GM21619 (cell line): Measurements from ENCODE around the gene ADAM19.

ENCODE experiments used
- ATAC-seq: cut with Tn5 transposase; IDR thresholded peaks from one replicate; pipeline ENCODE4 v1.9.1; 2021; ENCODE audit not compliant: unreplicated experiment

The ADAM19 gene

DNA sequence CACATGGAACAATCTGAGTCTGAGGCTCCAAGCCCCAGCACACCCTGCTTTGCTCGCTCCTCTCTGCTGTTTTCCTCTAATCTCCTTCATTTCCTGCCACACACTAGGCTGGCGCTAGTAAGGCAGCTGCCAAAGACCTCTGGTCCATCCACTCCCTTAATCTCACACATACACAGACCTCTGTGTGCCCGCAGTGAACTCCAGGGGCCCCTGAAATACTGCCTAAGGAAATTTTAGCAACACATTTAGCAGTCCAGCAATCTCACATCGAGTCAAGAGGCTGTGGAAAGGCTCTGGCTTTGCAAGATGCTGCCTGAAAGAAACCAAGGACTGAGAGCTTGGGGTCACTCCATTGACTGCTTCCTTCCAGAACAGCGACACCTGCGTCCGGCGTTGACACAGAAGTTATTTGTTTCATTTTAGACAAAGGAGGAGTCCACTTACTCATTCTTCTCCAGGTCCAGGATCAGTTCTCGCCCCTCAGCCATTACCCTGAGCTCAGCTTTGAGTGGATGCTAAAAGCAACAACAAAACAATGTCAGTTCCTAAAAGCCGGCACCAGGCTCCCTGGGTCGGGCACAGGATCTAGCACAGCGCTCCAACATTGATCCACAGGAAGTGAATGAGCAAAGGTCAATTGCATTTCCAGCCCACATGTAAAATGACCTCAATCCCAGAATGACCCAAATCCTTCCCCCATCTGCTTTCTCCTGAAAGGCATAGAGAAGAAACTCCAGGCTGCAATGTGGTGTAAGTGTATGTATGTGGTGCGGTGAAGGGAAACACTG lies 11.5 kb downstream of the ADAM19 start:
- no peak for ATAC-seq

DNA sequence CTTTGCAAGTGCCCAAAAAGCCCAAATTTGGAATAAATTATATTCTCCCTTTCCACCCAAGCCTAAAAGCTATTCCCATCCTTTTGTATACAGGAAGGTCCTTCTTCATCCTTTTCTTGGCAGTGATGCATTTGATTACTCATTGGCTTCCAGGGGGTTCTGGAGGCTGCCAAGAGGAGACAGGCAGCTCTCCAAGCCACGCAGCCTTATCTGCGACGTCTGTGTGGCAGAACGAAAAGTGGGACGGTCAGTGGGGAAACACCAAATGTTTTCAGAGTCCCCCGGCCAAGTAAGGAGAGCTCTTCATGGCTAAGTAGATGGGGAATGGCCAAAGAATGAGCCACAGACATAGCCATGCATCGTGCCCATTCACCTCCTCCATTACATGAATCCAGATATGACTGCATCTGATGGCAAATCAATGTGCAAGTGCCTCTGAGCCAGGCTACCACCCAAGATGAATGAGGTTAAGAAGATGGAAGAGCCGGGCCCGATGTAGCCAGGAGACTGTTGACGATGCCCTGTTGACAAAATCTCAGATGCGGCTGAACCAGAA lies 12.1 kb downstream of the ADAM19 start:
- no peak for ATAC-seq

DNA sequence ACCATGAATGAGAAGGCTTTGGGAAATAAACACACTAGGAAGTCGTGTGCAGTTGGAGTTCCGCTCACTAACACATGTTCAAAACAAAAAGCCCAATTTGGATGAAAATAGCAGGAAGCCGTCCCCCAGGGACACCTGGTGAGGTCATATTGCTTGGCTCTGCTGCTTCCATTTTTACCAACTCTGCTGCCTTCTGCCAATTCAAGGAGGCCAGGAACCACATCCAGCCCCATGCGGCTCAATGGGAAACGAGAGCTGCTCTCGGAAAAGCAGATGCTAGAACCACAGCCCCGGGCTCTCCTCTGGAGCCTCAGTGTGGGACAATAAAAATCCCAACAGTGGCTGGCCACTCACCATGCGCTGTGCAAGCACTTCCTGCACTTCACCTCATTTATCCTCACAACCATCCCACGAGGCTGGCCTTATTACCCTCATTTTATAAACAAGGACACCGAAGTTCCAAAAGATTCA lies 13.4 kb downstream of the ADAM19 start:
- ATAC-seq: no peak

DNA sequence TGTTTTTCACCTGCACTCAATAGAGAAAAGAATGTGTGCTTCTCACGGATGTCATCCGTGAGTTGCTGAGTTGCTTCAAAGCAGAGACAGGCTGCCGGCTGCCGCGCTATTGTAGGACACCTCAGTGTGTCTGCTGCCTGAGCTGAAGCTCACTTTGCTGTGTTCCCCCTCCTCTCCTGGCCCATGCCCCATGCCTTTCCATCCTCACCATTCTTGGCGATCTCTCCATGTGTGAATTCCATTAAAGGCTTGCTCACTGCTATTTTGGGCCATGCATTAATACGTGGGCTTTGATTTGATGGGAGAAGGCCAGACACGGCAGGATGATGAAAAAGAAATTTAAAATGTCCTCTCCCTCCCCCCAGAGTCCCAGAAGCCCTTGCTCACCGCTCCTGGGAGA lies 14.5 kb downstream of the ADAM19 start:
- ATAC-seq: no peak

DNA sequence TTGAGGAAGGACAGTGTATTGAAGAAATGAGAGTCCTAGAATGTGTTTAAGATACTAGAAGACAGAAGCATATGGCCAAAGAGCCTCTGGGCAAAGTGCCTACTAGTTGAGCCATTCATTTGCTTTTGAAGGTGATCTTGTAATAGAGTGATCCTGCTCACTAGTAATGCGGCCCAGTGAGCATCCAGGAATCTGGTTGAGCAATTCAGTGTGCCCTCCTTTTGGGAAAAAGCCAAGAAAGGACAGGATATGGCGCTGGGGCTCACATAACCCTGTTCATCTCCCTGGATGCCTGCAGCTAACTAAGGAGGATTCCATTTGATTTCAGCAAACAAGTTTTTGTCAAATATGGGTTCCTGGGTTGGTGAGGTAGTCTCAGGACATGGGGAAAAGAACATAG lies 16.3 kb downstream of the ADAM19 start:
- ATAC-seq: no peak

DNA sequence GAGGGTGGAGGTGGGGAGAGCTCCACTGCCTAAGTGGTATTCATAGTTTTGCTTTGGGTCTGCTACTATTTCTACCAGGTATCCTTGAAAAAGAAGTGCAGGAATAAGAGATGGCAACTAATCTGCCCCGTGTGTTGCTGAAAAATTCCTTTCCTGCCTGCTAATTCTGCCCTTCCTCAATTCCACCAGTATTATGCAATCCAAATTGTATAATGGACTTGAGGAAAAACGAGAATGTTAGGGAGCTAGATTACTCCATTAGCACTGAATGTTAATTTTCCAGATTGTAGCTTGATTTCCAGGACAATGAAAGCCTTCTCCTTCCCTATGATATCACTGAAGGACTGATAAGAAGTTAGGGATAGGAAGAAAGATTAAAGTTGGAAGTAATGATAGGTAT lies 16.9 kb downstream of the ADAM19 start:
- ATAC-seq: no peak

DNA sequence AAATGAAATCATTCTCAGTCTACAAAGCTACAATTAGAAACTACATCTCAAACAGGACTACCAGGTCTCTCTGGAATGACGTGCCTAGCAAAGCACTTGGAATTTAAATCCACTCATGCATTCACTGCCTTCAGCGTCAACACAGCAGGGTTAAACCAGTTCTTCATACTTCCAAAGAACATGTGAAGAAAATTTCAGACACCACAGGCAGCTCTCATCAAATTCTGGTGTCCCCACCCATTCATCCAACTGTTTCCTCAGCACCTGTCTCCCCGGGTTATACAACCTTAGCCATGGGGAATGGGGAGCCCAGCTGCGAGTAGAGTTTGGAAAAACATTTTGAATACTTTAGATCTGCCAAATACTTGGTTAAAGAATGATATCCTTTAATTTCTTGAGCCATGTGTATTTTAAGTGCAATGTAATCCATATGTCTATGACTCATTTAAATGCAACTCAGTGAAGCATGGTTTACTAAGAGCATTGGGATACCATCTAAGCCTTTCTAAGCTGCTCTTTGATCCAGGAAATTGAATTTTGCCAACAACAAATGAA lies 17.5 kb downstream of the ADAM19 start:
- no peak for ATAC-seq

DNA sequence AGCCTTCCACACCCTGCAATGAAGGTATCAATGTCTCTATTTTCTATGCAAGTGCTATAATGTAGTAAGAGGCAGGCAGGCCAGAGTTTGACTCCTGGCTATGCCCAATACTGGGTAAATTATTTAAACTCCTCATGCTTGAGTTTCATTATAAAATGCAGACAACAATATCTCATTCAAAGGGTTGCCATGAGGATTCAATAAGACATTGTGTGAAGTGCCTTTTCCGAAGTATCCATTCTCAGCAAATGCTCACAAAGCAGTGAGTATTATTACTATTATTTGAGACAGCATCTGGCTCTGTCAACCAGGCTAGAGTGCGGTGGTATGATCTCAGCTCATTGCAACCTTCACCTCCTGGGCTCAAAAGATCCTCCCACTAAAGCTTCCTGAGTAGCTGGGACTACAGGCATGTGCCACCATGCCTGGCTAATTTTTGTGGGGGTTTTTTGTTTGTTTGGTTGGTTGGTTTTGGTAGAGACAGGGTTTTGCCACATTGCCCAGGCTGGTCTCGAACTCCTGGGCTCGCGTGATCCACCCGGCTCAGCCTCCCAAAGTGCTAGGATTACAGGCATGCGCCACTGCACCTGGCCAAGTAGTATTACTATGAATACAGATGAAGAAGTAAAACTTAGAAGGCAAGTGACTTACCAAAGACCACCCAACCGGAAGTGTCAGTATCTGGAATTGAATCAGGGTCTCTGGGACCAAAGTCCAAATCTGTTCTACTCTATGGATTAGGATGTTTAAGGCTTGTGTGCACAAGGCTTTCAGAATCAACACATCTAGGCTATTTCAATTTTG lies 18.8 kb downstream of the ADAM19 start:
- no peak for ATAC-seq

DNA sequence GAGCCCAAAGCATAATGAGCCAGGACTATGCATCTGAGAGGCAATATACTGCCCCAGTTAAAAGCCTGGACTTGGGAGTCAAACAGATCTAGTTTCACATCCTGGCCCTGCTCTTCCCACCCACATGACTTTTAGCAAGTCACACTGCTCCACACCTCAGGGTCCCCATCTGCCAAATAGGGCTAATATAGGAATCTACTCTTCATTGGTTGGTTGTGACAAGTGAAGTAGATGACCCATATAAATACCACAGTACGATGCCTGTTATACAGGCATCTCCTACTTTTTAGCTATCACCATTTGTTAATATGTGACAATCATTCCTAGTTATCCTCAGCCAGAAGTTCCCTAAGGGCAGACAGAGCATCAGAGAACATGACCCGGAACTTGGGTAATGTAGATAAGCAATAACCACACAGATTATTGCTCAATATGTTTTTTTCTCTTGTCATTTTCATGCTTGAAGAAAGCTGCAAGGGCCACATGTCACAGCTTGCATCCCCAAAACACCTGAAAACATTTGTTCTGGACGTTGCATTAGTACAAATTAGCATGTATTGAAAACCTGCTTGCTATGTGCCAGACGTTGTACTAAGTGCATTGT lies 20.4 kb downstream of the ADAM19 start:
- no peak for ATAC-seq

DNA sequence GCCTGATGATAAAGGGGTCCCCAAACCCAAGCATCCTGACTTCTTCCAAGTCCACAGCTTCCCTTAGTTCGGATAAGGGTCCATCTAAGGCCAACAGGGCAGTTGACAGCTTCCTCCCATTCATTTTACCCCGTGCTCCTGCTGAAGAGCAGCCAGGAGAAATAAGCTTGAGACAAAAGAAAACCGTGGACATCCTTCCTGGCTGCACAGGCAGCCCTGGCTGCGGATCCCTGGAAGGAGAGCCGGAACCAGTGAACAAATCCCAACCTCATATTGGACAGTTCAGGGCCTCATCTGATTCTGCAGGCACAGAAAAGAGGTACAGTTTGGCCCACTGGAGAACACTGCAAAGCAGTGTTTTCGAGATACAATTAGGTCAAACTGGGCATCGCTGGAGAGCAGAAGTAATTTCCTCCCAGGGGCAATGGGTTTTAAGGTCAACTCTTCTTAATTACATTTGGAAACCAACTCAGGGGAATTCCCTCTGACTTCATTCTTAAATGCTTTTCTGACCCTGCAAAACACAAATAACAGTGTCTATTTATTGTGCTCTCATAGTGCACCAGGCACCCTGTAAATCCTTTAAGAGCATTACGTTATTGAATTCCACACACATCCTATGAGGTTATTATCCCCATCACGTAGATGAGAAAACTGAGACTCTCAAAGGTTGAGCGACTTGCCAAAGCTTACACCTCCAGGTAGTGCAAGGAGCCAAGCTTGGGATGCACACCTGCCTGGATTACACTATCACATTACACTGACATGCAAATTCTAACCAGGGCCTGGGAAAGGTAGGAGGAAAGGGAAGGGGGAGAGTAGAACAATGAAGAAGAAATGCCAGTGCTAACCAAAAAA lies 21.2 kb downstream of the ADAM19 start:
- ATAC-seq: no peak

DNA sequence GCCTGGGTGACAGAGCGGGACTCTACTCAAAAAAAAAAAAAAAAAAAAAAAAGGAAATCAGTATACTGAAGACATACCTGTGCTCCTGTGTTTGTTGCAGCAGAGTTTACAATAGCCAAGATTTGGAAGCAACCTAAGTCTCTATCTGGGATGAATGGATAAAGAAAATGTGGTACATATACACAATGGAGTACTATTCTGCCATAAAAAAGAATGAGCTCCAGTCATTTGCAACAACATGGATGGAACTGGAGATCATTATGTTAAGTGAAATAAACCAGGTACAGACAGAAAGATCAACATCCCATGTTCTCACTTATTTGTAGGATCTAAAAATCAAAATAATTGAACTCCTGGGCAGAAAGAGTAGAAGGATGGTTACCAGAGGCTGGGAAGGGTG lies 22.9 kb downstream of the ADAM19 start:
- ATAC-seq: no peak

DNA sequence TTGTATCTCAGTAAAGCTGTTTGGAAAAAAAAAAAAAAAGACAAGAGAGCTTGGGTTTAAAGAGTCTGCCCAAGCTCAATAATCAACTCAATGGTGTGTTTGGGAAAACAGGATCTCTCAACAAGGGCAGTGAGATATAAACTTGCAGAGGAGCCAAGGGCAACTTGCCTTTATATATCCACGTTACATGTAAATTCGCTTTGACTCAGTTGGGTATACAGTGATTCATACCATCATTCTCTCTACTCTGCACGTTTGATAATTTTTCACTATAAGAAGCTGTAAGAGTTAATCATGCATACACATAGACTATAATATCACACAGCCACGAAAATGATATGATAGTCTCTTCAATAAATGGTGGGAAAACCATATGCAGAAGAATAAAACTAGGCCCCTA lies 24.9 kb downstream of the ADAM19 start:
- ATAC-seq: no peak

DNA sequence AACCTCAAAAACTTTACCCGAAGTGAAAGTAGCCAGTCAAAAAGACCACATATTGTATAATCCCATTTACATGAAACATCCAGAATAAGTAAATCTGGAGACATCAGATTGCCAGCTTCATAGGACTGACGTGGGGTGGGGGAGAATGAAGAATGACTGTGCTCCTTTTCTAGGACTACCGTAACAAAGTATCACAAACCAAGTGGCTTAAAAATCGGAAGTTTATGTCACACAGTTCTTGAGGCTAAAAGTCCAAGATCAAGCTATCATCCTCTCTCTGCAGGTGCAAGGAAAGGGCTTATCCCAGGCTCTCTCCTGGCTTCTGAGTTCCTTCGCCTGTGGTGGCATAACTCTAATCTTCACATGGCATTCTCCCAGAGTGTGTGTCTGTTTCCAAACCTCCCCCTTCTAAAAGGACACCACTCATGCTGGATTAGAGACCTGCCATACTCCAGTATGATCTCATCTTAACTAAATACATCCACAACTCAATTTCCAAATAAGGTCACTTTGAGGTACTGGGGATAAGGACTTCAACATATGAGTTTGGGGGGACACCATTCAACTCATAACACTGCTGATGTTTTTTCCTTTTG lies 25.5 kb downstream of the ADAM19 start:
- no peak for ATAC-seq

DNA sequence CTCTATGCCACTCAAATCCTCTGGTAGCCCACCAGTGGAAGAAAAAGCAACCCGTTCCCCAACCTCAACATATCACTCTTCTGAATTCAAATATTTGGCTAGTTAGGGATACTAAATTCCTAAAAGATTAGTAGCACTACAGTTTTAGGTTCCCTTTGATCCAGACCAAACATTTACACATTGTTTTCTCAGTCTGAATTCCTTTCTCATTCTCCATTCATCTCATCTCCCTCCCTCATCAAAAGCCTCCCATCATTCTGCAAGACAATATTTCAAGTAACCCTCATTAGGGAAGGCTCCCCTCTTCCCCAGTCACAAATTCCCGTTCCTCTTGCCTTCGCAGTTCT lies 26.3 kb downstream of the ADAM19 start:
- no peak for ATAC-seq

DNA sequence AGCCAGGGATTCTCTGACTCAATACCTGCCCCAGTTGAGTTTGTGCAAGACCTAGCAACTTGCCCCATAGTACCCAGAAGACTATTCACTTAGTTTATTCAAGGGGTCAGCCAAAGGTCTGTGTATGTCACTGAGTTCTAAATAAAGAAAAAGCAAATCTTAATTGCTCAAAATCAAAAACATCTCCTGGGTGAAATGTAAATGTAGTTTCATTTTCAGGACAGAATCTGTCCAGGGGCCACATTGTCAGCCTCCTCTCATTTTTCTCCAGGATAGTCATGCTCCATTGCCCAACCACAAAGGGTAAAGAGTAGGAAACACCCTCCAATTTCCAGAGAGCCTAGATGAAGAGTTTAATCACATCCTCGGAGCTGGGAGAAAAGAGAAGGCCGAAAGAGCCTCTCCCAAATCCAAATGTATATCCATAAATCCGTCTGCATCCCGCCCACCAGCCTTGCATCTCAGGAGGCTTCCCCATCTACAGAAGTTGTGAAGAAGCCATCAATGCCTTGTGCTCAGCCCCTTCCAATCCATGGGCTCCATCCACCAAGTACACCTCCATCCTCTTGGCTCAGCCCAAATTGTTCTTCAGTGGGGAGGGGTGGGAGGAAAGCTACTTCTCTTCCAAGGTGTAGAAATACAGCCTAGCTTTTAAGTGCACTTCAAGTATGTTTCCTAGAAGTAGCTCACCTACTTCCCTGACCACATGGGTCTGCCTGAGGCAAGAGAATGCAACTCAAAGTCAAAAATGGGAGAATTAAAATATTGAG lies 26.9 kb downstream of the ADAM19 start:
- no peak for ATAC-seq

DNA sequence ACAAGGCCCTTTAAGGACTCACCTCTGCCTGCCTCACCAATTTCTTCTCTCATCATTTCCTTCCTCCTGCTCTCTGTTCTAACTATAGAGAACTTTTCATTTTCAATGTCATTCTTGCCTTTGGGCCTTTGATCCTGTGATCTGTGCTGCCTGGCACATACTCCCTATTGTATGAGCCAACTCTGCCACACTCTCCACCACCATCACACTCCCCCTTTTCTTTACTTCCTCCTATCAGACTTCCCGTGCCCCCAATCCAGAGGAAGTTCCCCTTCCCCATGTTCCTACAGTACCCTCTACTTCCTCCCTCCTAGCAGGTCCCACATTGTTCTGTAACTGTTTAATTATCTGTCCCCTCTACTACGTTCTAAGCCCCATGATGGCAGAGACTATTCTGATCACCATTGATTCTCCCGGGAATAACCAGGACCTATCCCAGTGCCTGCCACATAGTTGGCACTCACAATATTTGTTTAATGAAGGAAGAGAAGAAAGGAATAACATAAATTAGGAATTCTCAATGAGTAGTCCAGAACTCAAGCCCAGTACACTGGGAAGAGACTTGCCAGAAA lies 27.5 kb downstream of the ADAM19 start:
- ATAC-seq: no peak

DNA sequence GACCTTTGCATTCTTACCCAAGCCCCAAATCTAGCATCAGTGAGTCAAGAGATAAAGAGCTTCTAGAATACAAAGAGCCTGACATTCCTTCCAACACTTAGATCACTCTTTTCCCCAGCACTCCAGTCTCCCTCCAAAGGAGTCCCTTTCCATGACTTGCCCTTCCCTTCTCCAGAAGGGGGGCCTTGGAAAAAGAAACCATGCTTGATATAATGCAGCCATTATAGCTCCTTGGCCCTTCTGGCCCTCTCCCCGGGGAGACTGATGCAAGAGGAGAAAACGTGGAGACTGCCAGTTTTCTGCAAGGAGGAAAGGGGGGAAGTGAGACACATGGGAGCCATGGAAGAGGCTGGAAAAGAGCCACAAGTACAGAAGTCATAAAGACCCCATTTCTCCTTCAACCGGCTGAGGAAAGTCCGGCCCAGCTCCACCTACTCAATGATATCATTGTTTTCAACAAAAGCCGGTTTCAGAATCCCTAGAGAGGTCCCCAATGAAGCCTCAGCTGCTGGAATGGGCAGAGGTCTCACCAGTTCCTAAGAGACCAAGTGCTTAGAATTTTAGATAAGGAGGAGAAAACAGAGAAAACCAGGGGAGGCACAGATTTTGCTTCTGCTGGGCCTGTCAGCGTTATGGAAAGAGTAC lies 29.0 kb downstream of the ADAM19 start:
- ATAC-seq: no peak

DNA sequence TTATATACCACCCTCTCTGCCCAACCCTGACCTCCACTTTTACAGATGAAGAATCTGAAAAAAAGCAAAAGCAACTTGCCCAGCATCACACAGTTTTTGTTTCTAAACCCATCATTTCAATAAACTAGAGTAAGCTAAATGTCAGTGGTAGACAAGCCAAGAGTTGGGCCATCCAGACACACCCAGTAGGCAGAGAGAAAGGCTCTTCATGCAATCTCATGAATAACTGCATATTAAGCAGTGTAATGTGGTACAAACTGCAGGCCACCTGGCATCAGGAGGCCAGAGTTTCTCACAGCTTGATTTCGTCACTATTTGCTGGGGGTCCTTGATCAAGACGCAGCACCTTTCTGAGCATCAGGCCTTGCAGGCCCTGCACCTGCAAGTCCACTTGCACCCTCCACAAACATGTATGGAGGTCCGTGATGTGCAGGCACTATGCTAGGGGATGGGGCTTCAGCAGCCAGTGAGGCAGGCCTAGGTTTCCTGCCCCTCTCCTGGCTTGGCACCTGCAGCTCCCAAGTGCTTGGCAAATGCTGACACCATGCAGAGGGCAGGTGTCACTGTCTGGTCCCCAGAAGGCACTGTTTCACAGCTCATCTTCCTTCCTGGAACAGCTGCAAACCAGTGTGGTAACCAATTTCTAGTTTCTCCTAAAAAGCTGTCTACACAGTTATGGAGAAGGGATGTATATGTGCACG lies 29.8 kb downstream of the ADAM19 start:
- no peak for ATAC-seq
